ENCODE results near the gene ARSJ. TPM values are rescaled to one million over a fixed set of nuclear protein-coding genes. Genes with fewer than 3 reads are reported as not detected.
"Not testable (repeated sequence)": the region's sequence is repeated elsewhere in the genome, so short reads cannot be mapped to it uniquely, and the experiment has no call there.

The ARSJ gene
- total RNA-seq, 2 donors from 2014 or later: 15.0 to 25.0 TPM

GRCh38 chr4:114021451-114021850, 42.0 kb upstream of the ARSJ start:
- ATAC-seq (ENCODE audit: insufficient number of reproducible peaks, low FRiP score, low read depth) (no peak), DNase-seq (ENCODE audit: low spot score) (no peak)
- no peaks in the 10 kb centered on the region for H3K27me3 ChIP-seq (replicated peaks; ENCODE audit: insufficient read depth)
- no peaks in the 10 kb centered on the region for H3K36me3 ChIP-seq
- TF ChIP-seq CTCF (IDR thresholded peaks at IDR 0.05): no peak
- no peak overlapping the region for H3K27ac ChIP-seq
- no peak overlapping the region for H3K4me3 ChIP-seq
- no peaks in the 10 kb centered on the region for H3K9me3 ChIP-seq
- no peaks in the 10 kb centered on the region for H3K4me1 ChIP-seq (ENCODE audit: control insufficient read depth in 1 of 2, low read depth in 2 of 2)

- no peak overlapping the region for H3K4me3 ChIP-seq
- DNase-seq (ENCODE audit: low spot score) (no peak), ATAC-seq (ENCODE audit: insufficient number of reproducible peaks, low FRiP score, low read depth) (no peak)
- no peak for TF ChIP-seq CTCF (IDR thresholded peaks at IDR 0.05)
- no peaks in the 10 kb centered on the region for H3K27me3 ChIP-seq (replicated peaks; ENCODE audit: insufficient read depth)
- H3K4me1 ChIP-seq (ENCODE audit: control insufficient read depth in 1 of 2, low read depth in 2 of 2): no peaks in the 10 kb centered on the region
- H3K36me3 ChIP-seq: no peaks in the 10 kb centered on the region
- no peak overlapping the region for H3K27ac ChIP-seq
- H3K9me3 ChIP-seq: no peaks in the 10 kb centered on the region
Observed at GRCh38 chr4:114019969-114020358, 40.5 kb upstream of the ARSJ start.

- DNase-seq (ENCODE audit: low spot score) (no peak), ATAC-seq (ENCODE audit: insufficient number of reproducible peaks, low FRiP score, low read depth) (no peak)
- Histone ChIP-seq H3K27me3 (replicated peaks; ENCODE audit: insufficient read depth) (no peaks in the 10 kb centered on the region), H3K36me3 (no peaks in the 10 kb centered on the region), H3K27ac (no peak overlapping the region), H3K4me3 (no peak overlapping the region), H3K4me1 (ENCODE audit: control insufficient read depth in 1 of 2, low read depth in 2 of 2) (no peaks in the 10 kb centered on the region), H3K9me3 (no peaks in the 10 kb centered on the region)
- no peak for TF ChIP-seq CTCF (IDR thresholded peaks at IDR 0.05)
Observed at GRCh38 chr4:114019276-114019968, 40.0 kb upstream of the ARSJ start.

DNA sequence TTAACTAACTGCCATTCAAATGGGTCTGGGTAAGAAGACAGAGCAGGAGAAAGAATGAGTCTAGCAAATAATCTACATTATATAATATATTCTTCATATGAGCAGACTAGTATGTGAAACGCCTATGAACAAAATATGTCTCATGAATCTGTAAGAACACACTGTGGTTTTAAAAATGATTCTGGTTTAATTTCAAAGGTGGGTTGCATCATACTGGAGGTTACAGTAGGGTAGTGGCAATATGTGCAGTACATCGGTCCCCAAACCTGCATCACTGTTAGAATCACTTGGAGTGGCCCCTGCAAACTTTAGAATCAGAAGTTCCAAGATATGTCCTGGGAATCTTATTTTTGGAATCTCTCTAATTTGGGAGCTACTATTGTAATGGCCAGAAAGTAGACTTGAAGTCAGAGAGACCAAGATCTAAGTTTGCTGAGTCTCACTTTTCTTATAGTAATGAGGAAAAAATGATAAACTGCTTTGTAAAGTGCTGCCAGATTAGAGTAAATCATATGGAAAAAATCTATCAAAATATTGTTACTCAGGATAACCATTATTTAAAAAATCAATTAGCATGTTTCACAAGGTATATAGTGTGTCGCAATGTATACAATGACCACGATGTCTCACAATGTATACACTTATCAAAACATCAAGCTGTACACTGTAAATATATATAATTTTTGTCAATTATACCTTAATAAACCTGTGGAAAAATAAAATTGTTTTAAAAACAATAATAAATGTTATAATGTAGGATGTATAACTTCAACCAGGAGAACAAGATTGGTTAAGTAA, 37.9 kb upstream of the ARSJ start:
- TF ChIP-seq CTCF (IDR thresholded peaks at IDR 0.05): no peak
- H3K36me3 ChIP-seq: no peaks in the 10 kb centered on the region
- H3K27me3 ChIP-seq (replicated peaks; ENCODE audit: insufficient read depth): no peaks in the 10 kb centered on the region
- DNase-seq (ENCODE audit: low spot score): no peak
- ATAC-seq (ENCODE audit: insufficient number of reproducible peaks, low FRiP score, low read depth): no peak
- H3K4me1 ChIP-seq (ENCODE audit: control insufficient read depth in 1 of 2, low read depth in 2 of 2): no peaks in the 10 kb centered on the region
- no peak overlapping the region for H3K27ac ChIP-seq
- H3K9me3 ChIP-seq: no peaks in the 10 kb centered on the region
- no peak overlapping the region for H3K4me3 ChIP-seq

GRCh38 chr4:114015444-114015899, 36.0 kb upstream of the ARSJ start:
- DNase-seq (ENCODE audit: low spot score) (no peak), ATAC-seq (ENCODE audit: insufficient number of reproducible peaks, low FRiP score, low read depth) (no peak)
- Histone ChIP-seq H3K27me3 (replicated peaks; ENCODE audit: insufficient read depth) (no peaks in the 10 kb centered on the region), H3K4me3 (no peak overlapping the region), H3K9me3 (no peaks in the 10 kb centered on the region), H3K4me1 (ENCODE audit: control insufficient read depth in 1 of 2, low read depth in 2 of 2) (no peaks in the 10 kb centered on the region), H3K36me3 (no peaks in the 10 kb centered on the region), H3K27ac (no peak overlapping the region)
- TF ChIP-seq CTCF (IDR thresholded peaks at IDR 0.05): no peak

DNA sequence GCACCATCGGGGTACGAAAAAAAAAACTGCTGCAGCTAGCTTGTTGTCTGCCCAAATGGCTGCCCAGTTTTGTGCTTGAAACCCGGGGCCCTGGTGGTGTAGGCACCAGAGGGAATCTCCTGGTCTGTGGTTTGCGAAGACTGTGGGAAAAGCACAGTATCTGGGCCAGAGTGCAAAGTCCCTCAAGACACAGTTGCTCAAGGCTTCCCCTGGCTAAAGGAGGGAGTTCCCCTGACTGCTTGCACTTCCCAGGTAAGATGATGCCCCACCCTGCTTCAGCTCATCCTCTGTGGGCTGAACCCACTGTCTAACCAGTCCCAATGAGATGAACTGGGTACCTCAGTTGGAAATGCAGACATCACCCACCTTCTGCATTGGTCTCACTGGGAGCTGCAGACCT, 33.8 kb upstream of the ARSJ start:
- not testable (repeated sequence) for H3K27me3 ChIP-seq (replicated peaks; ENCODE audit: insufficient read depth); H3K4me1 ChIP-seq (ENCODE audit: control insufficient read depth in 1 of 2, low read depth in 2 of 2); DNase-seq (ENCODE audit: low spot score); H3K9me3 ChIP-seq; ATAC-seq (ENCODE audit: insufficient number of reproducible peaks, low FRiP score, low read depth); H3K27ac ChIP-seq; H3K4me3 ChIP-seq; H3K36me3 ChIP-seq
